GM12891 (cell line): ENCODE results near the gene SQSTM1.

Experiments used
- PAX5 ChIP-seq: IDR thresholded peaks from 2 replicates; pipeline ENCODE4 v1.6.1; 2011; ENCODE audit warnings: low read length, moderate library complexity, mild to moderate bottlenecking; ENCODE audit not compliant: insufficient read depth, severe bottlenecking
- POLR2A ChIP-seq: IDR thresholded peaks from 2 replicates; pipeline ENCODE4 v1.6.1; 2011; ENCODE audit warnings: low read depth, low read length, control low read depth
- POLR2AphosphoS5 ChIP-seq: IDR thresholded peaks from 2 replicates; pipeline ENCODE4 v1.6.1; 2011; ENCODE audit warnings: low read depth, low read length, control low read depth
- POU2F2 ChIP-seq: IDR thresholded peaks from 2 replicates; pipeline ENCODE4 v1.6.1; 2011; ENCODE audit warnings: low read depth, mild to moderate bottlenecking, control low read depth, low read length, moderate library complexity
- SPI1 ChIP-seq: IDR thresholded peaks from 2 replicates; pipeline ENCODE4 v1.6.1; 2011; ENCODE audit warnings: low read depth, low read length, control low read depth
- TAF1 ChIP-seq: IDR thresholded peaks from 2 replicates; pipeline ENCODE4 v1.6.1; 2011; ENCODE audit warnings: low read depth, low read length, control low read depth

- no peak for TF ChIP-seq POLR2A
- TF ChIP-seq POLR2AphosphoS5: peak; percentile 53
- peak; percentile 76 for TF ChIP-seq TAF1
- peak; percentile 25; the same call in 1 of the 2 replicates for TF ChIP-seq POU2F2
- TF ChIP-seq SPI1: no peak
- TF ChIP-seq PAX5: no peak
Observed at GRCh38 chr5:179858586-179859427, 38.1 kb downstream of the SQSTM1 start, which contains the start of gene MRNIP.
